Stomach smooth muscle (tissue), 2 donors: ENCODE measurements around the gene RDX.

ENCODE experiments used
- H3K27ac ChIP-seq: one replicate; pipeline ENCODE4 v1.7.0; 2013; ENCODE audit warnings: mild to moderate bottlenecking, low read length, inconsistent platforms
- H3K27me3 ChIP-seq, 2 donors: one replicate each; pipeline ENCODE4 v1.7.0; 2013; ENCODE audit warnings: low read length in 2 of 2; ENCODE audit not compliant: insufficient read depth in 2 of 2, control insufficient read depth in 1 of 2
- H3K36me3 ChIP-seq, 2 donors: one replicate each; pipeline ENCODE4 v1.7.0; 2013; ENCODE audit warnings: low read length in 2 of 2; ENCODE audit not compliant: control insufficient read depth in 2 of 2, insufficient read depth in 2 of 2
- H3K4me1 ChIP-seq: one replicate; pipeline ENCODE4 v1.7.0; 2013; ENCODE audit warnings: low read length; ENCODE audit not compliant: control insufficient read depth, insufficient read depth
- H3K4me3 ChIP-seq, 2 donors: one replicate each; pipeline ENCODE4 v1.7.0; 2013; ENCODE audit warnings: low read length in 2 of 2
- H3K9ac ChIP-seq, 2 donors: one replicate each; pipeline ENCODE4 v1.7.0; 2013; ENCODE audit warnings: low read length in 2 of 2, mild to moderate bottlenecking in 1 of 2
- H3K9me3 ChIP-seq, 2 donors: one replicate each; pipeline ENCODE4 v1.7.0; 2013; ENCODE audit warnings: low read length in 2 of 2; ENCODE audit not compliant: control insufficient read depth in 2 of 2
- donor health status: healthy.
- donor health status: Pancreatic carcinoma.

Gene RDX

DNA sequence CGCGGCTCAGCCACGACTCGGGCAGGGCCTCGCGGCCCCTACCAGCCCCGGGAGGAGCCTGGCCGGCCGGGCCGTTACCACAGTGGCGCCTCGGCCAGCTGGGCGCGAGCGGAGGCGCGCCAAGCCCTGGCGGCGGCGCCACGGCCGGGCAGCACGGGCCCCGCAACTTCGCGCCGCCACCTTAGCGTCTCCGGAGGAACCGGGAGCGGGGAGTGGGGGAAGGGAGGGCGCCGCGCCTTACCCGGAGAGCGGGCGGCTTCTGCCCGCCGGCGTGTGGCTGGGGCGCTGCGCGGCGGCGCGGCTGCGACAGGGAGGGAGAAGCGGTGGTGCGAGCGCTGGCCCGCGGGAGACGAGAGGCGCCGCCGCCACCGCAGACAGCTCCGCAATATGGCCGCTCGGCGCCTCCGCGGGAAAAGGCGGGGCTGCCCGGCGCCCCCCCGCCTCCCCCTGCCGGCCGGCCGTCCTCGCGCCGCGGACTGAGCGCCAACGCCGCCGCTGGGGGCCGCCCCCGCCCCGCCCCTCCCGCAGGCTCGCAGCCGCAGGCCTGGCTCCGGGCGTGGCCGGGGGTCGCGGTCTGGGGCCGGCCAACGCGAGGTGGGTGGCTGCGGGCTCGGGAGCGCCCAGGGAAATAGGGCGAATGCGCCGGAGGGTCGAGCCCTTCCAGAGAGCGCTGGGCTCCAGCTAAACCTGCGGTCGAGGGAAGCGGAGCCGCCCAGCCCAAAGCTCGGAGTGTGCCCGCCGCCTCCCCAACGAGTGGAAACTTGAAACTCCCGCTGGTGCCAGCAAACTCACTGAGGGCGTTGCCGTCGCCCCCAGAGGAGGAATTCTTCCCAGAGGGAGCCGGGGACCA, at the start of gene RDX:
RDX (minus strand) TSS at position 389 of the 850 bp plus-strand sequence. CDS start 16,922 bp downstream, outside the sequence.
- Histone ChIP-seq H3K27ac (peak within 1 kb of the TSS; percentile 86), H3K4me1 (peaks cover 5% of the 10 kb centered on the region), H3K4me3 (peak within 1 kb of the TSS; percentile 88 to 90), H3K36me3 (no peaks in the 10 kb centered on the region), H3K9ac (peak within 1 kb of the TSS; percentile 80 to 97), H3K9me3 (no peaks in the 10 kb centered on the region), H3K27me3 (no peaks in the 10 kb centered on the region)

DNA sequence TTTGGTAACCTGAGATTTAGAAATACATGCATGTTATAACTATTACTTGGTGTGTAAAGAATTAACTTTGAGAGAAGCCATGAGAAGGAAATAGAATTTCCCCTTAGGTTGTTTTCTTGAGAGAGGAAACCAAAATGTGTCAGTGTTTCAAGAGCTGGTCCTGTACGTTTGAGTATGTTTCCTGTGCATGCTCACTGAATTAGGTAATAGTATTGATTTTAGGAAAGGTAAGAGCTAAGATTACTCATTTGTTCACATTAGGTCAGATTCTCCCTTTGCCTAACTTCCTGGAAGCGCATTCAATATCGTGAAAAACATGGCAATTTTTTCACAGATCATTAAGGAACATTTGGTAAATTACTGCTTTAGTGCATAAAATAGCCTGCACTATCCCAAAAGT, 49.3 kb upstream of the RDX start:
- Histone ChIP-seq H3K4me1 (no peaks in the 10 kb centered on the region), H3K27me3 (no peaks in the 10 kb centered on the region), H3K9me3 (no peaks in the 10 kb centered on the region), H3K36me3 (no peaks in the 10 kb centered on the region), H3K9ac (no peak overlapping the region), H3K27ac (no peak overlapping the region), H3K4me3 (no peak overlapping the region)

DNA sequence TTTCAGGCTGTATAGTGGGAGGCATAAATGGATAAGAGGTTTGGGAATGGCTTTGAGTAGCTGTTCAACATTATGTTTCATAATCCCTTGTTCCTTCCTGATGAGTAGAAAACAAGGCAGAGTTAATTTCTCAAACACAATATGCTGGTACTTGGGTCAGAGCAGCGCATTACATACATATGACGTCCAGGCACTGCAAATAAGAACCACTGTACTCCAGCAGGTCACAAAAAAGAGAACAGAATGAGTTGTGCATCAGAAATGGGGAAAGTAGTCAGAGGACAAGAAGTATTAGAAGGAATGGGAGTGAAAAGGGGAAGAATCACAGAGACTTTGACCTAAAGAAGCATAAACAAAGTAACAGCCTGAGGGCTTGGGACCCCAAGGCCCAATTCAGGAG, 44.0 kb upstream of the RDX start:
- no peaks in the 10 kb centered on the region for H3K4me1 ChIP-seq
- H3K9me3 ChIP-seq = no peaks in the 10 kb centered on the region
- H3K9ac ChIP-seq = no peak overlapping the region
- H3K27me3 ChIP-seq = no peaks in the 10 kb centered on the region
- H3K4me3 ChIP-seq = no peak overlapping the region
- H3K36me3 ChIP-seq = no peaks in the 10 kb centered on the region
- H3K27ac ChIP-seq = no peak overlapping the region

DNA sequence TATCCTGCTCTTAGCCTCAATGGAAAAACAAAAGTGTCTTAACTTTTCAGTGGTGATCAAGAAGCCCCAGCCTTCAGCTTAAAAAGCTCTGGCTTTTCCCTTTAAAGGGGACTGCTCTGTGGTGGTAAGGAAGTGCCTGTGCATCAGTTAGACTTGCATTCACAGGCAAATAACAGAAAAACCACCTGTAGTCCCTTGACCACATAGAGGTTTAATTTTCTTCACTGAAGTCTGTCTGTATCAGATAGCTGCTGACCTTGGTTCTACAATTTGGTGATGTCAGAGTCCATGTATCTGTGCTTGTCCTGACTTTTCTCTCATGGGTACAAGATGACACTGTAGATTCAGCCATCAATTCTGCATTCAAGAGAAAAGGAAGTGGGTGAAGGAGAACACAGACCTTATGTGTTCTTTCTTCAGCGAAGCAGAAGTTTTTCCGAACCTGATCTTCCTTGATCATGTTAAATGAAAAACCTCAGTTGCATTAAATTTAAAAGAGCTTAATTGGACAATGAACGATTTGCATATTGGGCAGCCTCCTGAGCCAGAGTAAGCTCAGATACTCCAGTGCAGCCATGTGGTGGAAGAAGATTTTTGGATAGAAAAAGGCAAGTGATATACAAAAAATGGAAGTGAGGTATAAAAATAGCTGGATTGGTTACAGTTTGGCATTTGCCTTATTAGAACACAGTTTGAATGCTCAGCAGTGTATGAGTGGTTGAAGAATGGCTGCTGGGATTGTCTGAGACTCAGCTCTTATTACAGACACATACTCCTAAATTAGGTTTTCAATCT, 43.2 kb upstream of the RDX start:
- Histone ChIP-seq H3K9ac (no peak overlapping the region), H3K36me3 (no peaks in the 10 kb centered on the region), H3K27me3 (no peaks in the 10 kb centered on the region), H3K9me3 (no peaks in the 10 kb centered on the region), H3K27ac (no peak overlapping the region), H3K4me3 (no peak overlapping the region), H3K4me1 (no peaks in the 10 kb centered on the region)

DNA sequence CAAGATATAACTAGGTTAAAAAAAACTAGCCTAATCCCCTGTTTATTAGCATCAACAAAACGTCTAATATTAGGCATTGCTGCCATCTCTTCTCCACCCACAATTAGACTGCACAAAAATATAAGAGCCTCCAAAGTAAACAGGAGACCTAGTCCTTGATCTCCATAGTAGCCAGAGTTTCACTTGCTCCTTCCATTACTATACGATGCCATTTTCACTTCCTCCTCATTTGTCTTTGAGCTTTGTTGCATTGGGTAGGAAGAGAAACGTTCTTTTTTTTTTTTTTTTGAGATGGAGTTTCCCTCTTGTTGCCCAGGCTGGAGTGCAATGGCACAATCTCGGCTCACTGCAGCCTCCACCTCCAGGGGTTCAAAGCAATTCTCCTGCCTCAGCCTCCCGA, 42.3 kb upstream of the RDX start:
- no peak overlapping the region for H3K27ac ChIP-seq
- no peaks in the 10 kb centered on the region for H3K9me3 ChIP-seq
- no peak overlapping the region for H3K4me3 ChIP-seq
- H3K4me1 ChIP-seq = no peaks in the 10 kb centered on the region
- no peaks in the 10 kb centered on the region for H3K27me3 ChIP-seq
- no peak overlapping the region for H3K9ac ChIP-seq
- no peaks in the 10 kb centered on the region for H3K36me3 ChIP-seq

DNA sequence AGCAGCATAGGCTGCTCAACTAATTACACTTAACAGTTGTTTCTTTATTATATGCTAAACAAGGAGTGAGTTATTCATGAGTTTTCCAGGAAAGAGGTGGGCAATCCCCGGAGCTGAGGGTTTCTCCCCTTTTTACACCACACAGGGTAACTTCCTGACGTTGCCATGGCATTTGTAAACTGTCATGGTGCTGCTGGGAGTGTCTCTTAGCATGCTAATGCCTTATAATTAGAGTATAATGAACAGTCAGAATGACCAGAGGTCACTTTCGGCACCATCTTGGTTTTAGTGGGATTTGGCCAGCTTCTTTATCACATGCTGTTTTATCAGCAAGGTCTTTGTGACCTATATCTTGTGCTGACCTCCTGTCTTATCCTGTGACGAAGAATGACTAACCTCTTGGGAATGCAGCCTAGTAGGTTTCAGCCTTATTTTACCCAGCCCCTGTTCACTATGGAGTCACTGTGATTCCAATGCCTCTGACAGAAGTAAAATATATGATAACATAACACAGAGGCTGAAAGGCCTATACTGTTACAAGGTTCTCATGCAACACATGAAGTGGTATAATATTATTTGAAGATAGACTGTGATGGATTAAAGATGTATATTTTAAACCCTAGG, 41.3 kb upstream of the RDX start:
- Histone ChIP-seq H3K27ac (no peak overlapping the region), H3K9ac (no peak overlapping the region), H3K4me1 (no peaks in the 10 kb centered on the region), H3K36me3 (no peaks in the 10 kb centered on the region), H3K4me3 (no peak overlapping the region), H3K27me3 (no peaks in the 10 kb centered on the region), H3K9me3 (no peaks in the 10 kb centered on the region)

DNA sequence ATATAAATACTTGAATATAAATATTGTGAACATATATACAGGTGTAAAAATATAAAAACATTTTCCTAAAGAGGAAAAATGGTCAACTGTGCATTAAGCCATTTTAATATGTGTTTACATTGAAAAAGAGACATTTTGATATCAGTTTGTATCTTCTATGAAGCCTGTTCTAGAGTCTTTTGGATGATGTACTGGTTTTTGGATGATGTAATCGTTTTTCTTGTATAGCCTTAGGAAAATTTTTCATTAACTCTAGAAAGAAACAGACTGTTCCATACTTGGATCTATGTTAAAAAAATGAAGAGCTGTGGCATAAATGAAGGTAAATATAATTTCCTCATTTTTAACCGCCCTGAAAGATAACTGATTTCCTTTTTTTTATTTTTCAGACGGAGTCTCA, 39.6 kb upstream of the RDX start:
- H3K9ac ChIP-seq = no peak overlapping the region
- H3K27me3 ChIP-seq = no peaks in the 10 kb centered on the region
- H3K4me1 ChIP-seq = no peaks in the 10 kb centered on the region
- H3K9me3 ChIP-seq = no peaks in the 10 kb centered on the region
- no peak overlapping the region for H3K27ac ChIP-seq
- no peaks in the 10 kb centered on the region for H3K36me3 ChIP-seq
- no peak overlapping the region for H3K4me3 ChIP-seq

DNA sequence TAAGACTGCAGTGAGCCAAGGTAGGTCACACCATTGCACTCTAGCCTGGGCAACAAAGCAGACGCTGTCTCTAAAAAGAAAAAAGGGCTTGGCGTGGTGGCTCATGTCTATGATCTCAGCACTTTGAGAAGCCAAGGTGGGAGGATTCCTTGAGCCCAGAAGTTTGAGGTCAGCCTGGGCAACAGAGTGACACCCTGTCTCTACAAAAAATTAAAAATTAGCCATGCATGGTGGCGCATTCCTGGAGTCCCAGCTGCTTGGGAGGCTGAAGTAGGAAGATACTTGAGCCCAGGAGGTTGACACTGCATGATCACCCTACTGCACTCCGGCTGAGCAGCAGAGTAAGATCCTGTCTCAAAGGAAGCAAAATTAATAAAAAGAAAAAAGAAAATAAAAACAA, 38.9 kb upstream of the RDX start:
- H3K27ac ChIP-seq = no peak overlapping the region
- no peaks in the 10 kb centered on the region for H3K27me3 ChIP-seq
- H3K9ac ChIP-seq = no peak overlapping the region
- H3K36me3 ChIP-seq = no peaks in the 10 kb centered on the region
- peaks cover 0 to 3% of the 10 kb centered on the region in 2 donors for H3K9me3 ChIP-seq
- no peak overlapping the region for H3K4me3 ChIP-seq
- H3K4me1 ChIP-seq = no peaks in the 10 kb centered on the region

DNA sequence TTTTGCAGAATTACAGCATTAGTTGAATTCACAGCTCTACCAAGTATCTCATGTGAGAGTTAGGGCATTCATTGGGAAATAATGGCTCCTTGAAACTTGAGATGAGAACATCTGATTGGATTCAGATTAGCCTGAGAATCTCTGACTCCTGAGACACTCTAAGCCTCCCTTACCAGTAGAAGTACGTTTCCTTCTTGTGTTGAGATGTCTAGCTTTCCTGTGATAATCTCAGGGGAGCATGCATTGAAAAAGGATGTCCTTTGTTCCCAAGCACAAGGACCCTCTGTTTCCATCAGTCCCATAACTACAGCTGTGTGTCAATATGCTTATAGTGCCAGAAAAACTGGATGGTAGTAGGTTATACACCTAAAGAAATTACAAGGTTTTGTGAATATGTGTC, 35.2 kb upstream of the RDX start:
- Histone ChIP-seq H3K9ac (no peak overlapping the region), H3K9me3 (peaks cover 3 to 5% of the 10 kb centered on the region in 2 donors), H3K4me3 (no peak overlapping the region), H3K27me3 (no peaks in the 10 kb centered on the region), H3K36me3 (no peaks in the 10 kb centered on the region), H3K4me1 (no peaks in the 10 kb centered on the region), H3K27ac (no peak overlapping the region)

DNA sequence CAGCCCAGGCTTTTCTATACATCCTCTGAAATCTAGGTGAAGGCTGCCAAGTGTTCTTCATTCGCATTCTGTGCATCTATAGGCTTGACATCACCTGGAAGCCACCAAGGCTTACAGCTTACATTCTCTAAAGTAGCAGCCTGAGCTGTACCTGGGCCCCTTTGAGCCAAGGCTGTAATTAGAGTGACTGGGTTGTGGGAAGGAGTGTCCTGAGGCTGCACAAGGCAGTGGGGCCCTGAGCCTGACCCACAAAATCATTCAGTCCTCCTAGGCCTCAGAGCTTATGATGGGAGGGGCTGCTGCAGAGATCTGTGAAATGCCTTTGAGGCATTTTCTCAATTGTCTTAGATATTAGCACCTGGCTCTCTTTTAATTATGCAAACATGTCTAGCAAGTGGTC, 33.0 kb upstream of the RDX start:
- no peak overlapping the region for H3K27ac ChIP-seq
- no peaks in the 10 kb centered on the region for H3K27me3 ChIP-seq
- H3K4me3 ChIP-seq = no peak overlapping the region
- H3K36me3 ChIP-seq = no peaks in the 10 kb centered on the region
- no peak overlapping the region for H3K9ac ChIP-seq
- peaks cover 3 to 5% of the 10 kb centered on the region in 2 donors for H3K9me3 ChIP-seq
- no peaks in the 10 kb centered on the region for H3K4me1 ChIP-seq
